Activated CD4-positive, alpha-beta T cell treated with anti-CD3 and anti-CD28 coated beads, Interleukin-2, amount 50 U/mL, for 48 hours (primary cell): ENCODE results near the gene HSD11B2.

Experiments
- DNase-seq, 2 experiments: peaks; one replicate each; pipeline ENCODE4 v3.0.0-alpha.2; 2020

The HSD11B2 gene

GRCh38 chr16:67436640-67437193 lies 5.8 kb downstream of the HSD11B2 start:
- DNase-seq, result no peak

DNA sequence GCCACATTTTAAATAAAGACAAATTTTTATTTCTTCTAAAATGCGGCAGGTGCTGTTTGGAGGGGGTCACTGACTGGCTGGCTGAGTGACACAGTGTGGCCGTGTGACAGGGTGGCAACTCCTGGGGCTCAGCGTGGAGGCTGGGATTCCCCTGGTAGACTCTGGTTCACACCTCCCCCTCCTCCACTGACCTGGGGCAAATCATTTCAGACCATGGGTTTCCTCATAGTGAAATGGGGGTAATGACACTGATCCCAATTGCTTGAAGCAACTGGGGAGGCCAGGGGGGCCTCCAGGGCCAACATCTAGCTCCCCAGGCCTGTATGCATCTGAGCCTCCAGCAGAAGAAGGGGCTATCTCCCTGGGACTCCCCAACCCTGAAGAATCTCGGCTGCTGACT lies 6.6 kb downstream of the HSD11B2 start:
- no peak for DNase-seq

DNA sequence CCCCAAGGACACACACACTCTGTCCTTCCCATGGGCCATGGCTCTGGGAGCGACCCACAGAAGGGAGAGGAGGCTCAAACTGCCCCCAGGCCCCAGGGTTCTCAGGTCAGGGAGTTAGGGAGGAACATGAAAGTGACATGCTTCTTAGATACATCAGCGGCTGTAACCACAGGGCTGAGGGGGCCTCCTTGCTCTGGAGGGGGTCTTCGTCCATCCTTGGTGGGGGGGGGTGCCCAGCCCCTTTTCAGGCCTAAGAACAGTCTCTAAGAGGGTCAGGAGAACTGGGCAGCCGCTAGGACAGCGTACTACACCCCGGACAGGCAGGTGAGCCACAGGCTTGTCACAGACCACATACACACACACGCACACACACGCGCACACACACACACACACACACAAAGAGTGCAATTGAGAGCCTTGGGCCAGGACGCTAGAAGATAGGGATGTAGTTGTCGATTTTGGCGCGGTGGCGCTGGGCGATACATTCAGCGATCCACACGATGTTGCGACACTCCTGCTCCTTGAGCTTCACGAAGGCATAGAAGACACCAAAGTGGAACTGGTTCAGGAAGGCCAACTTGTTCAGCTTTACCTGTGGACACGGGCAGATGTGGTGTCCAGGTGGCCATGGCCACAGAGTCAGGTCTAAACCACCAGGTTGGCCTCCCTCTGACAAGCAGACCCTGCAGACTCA lies 7.3 kb downstream of the HSD11B2 start:
- no peak for DNase-seq

DNA sequence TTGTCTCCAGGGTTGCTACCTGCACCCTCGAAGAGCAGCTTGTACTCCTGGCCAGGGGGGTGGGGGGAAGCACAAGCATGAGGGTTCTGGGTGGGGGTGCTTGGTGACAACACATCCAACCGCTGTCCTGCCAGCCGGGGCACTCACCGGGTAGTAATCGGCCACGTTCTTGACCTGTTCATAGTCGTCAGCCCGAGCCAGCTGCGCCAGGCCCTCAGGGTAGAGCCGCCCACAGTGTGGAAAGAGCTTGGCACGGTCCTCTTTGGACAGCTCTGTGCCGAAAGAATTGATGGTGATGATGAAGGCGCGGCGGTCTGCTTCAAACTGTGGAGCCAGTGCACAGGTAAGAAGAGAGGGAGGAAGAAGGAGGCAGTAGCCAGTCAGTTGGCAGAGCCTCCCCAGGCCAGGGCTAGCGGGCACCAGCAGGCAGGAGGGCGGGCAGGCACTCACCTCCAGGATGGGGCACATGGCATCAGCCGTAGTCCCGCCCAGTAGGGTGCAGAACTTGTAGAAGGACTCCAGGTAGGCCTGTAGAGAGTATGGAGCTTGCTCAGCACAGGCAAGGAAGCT lies 8.0 kb downstream of the HSD11B2 start:
- no peak for DNase-seq

- DNase-seq, result no peak
Observed at GRCh38 chr16:67441271-67441753, 10.4 kb downstream of the HSD11B2 start.

DNA sequence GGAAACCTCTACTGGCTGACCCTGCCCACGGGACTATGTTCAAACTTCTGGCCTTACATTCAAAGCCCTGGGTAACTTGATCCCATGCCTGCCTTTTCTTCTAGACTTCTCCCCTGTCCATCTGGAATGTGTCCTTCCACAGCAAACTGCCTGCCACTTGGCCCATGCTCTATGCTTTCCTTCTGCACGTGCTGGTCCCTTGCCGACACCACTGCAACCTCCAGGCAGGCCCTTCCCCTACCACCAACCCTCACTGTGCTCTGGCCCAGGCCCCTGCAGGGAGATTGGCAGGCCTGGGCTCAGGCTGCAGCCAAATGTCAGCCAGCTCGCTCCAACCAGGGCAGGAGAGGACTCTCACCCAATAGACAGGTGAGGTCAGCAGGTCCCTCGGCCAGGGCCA lies 11.0 kb downstream of the HSD11B2 start:
- no peak for DNase-seq

DNA sequence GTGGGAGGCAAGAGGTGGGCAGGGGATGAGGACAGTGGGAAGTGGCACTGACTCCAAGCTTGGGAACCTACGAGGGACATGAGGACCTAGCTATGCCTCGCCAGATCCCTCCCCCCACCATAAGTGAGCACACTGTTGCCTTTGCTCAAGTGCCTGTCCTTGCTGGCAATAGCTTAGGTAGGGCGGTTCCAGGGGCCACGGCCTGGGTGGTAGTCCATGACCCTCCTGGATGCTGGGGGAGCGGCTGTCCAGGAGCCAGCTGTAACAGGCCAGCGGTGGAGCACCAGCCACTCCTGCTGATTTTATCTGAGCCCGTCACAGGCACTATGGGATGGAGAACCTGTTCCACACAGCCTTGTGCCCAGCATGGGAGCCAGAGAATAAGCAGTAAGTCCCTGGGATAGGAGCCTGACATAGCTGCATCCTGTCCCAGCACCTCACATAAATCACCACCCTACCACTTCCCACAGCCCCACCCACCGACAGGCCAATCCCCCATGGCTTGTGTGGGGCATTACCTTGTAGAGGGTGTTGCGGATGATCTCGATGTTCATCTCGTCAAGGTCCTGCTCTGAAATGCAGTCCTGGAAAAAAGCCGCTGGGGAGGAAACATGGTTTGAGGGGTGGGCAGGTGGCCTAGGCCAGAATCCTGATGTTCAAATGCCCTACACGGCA lies 11.8 kb downstream of the HSD11B2 start:
- DNase-seq, result no peak

DNA sequence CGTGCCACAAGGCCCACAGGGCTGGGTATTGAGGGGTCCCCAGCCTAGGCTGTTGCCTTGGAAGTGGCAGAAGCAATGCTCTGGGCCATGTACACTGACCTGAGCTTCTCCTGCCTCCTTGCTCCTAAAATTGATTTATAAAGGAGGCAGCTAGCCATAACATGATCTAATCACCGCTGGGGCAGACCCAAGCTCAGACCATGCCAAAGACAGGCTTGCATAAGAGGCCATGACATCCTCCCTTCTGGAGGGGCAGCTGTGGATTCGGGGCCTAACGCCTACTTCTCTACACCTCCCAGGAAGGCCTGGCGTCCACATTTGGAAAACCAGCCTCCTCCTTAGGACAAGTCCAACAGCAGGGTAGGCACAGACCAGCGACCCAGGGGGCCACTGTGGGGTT lies 12.3 kb downstream of the HSD11B2 start:
- no peak for DNase-seq

GRCh38 chr16:67444259-67445125 lies 13.6 kb downstream of the HSD11B2 start:
- no peak for DNase-seq

GRCh38 chr16:67445126-67445426 lies 14.2 kb downstream of the HSD11B2 start:
- no peak for DNase-seq

- DNase-seq, result no peak
Observed at GRCh38 chr16:67445441-67445912, 14.6 kb downstream of the HSD11B2 start.

DNA sequence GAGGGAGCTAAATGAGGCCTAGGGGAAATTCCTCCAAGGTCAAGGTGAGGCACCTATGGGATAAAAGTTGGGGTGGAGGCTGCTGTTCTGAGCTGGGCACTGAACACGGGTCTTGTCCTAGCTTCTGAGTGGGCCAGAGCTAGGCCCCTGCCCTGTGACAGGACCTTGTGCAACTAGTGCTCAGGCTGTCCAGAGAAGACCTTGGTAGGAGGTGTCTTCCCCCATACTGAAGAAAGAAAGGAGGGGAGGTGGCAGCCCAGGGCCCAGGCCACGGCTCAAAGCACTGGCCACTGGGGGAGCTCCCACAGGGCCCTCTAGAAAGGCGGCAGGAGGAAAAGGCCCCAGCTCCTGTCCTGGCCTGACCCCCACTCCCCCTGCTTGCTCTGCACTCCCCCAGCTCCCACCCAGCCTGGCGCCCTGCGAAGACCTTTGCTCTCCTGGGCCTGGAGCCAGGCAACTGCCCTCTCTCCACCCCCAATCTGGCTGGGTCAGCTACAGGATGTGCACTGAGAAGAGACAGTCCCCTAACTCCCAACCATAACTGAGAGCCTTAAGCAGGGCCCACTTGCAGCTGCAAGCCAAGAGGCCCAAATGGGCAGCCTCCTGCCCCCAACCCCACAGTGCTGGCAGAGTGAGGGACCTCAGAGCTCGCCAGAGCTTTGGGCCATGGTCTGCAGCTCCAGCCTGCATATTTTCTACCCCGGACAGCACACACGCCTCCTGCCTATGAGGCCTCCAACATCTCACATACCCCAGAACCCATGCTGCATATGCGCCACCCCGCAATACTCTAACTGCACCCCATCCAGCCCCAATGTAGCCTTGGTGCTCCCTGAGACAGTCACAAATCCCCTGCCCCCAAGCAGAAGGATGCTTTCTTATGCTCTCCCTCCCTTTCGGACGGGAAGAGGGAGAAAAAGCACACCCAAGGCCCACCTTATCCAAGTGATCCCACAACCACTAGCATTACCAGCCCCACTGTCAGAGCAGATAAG lies 15.3 kb downstream of the HSD11B2 start:
- DNase-seq, result no peak

DNA sequence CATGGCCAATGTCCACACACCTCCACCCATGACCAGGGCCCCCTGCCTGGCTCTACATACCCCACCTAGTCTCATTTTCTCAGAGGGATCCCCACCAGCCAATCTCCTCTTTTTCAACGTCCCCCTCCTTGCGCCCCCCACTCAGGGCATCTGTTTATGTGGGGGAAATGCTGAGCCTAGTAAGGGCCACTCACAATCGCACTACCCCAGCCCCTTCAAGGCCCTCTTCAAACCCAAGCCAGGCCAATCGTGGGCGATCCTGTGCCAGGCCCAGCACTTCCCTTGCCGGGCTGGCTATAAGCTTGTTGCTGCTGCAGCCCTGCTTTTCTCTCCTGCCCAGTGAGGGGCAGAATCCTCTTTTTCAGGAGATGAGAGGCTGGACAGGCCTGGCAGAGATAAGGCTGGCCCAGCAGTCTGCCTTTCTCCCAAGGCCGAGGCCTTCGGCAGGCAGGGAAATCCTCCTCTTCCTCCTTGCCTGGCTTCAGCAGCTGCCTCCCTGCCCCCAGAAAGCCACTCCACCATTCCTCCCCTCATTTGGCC lies 16.1 kb downstream of the HSD11B2 start:
- no peak for DNase-seq

GRCh38 chr16:67447508-67448076 lies 16.7 kb downstream of the HSD11B2 start:
- peak; percentile 83 to 86 for DNase-seq

GRCh38 chr16:67448580-67448979 lies 17.7 kb downstream of the HSD11B2 start:
- no peak for DNase-seq

DNA sequence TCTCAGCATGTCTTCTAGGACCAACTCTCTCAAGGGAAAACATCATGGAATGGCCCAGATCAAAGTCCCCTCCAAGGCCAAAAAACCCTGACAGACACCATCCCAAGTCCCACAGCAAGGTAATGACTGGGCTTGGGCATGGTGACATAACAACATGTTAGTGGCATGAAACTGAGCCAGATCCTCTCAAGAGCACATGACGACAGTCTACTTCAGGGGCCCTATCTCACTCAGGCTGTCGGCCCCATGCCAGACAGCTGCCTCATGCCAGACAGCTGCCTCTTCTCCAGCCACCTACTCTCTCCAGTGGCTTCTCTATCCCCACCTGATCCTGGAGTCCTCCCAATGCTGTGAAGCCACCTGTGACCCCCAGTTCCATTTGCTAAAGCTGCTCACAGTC lies 18.4 kb downstream of the HSD11B2 start:
- DNase-seq, result no peak

DNA sequence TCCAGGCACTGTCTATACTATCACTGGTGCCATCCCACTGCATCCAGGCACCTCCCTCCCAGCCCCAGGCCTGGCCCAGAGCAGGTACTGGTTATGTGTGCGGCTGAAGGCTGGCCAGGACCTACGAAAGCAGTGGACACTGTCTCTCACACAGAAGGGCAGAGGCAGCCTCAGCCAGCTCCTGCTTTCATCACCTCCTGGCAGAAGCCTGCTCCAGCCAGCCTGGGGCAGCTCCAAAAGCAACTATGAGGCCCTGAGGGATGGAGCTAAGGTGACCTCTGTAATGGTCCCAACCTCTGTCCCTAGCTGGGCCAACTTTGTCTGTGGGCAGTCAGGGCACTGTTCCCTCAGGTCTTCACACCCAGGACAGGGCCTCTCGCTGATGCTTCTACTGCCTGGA lies 18.8 kb downstream of the HSD11B2 start:
- no peak for DNase-seq

DNA sequence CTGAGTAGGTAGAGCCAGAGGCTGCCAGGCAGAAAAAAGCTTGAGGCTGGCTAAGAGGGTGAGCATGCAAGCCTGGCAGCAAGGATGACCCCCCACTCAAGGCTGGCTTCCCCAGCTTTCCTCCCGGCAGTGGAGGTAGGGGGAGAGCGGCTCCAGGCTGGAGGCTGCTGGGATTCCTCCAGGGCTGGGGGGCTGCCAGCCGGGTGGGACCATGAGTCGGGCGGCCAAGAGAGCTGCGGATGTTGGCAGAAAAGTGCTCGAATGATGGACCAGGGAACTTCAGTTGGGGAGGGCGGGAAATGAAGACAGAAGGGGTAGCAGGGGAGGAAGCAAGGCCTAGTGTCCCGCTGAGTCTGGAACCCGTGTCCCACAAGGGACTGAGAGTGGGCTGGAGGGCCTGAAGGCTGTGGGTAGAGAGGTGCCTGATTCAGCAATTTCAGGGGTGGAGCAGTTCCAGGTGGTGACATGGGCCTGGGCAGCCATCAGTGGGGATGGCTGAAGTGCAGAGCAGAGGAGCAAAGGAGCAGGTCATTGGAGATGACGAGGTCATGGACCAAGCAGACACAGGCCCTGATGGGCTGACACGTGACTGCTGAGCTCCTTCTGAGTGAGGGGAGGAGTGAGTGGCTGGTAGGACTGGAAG lies 20.3 kb downstream of the HSD11B2 start:
- DNase-seq, result no peak

- no peak for DNase-seq
Observed at GRCh38 chr16:67451704-67452435, 20.9 kb downstream of the HSD11B2 start.

- no peak for DNase-seq
Observed at GRCh38 chr16:67454104-67454503, 23.2 kb downstream of the HSD11B2 start.
